PFSK-1 (cell line): ENCODE data around the gene BAIAP3.

ENCODE experiments used
- FOXP2 ChIP-seq: optimal IDR thresholded peaks from 2 replicates; pipeline ENCODE3; 2011; ENCODE audit warnings: borderline replicate concordance, control low read depth, inconsistent platforms; ENCODE audit not compliant: insufficient read depth; ENCODE audit errors: extremely low read length, extremely low read depth
- POLR2AphosphoS5 ChIP-seq: IDR thresholded peaks from 2 replicates; pipeline ENCODE4 v1.6.1; 2012; ENCODE audit warnings: low read depth, mild to moderate bottlenecking, control low read depth, low read length, moderate library complexity
- REST ChIP-seq, 2 experiments: IDR thresholded peaks; 2 replicates each; pipeline versions ENCODE4 v1.6.1 to v1.8.0; 2011 to 2012; ENCODE audit warnings: low read depth in 2 of 2, low read length in 2 of 2, control low read depth in 1 of 2, inconsistent platforms in 1 of 2, mild to moderate bottlenecking in 1 of 2, moderate library complexity in 1 of 2; ENCODE audit not compliant: insufficient read depth in 1 of 2
- SIN3A ChIP-seq: IDR thresholded peaks from 2 replicates; pipeline ENCODE4 v1.6.1; 2012; ENCODE audit warnings: mild to moderate bottlenecking, low read length, moderate library complexity, borderline replicate concordance; ENCODE audit not compliant: insufficient read depth
- TAF1 ChIP-seq: IDR thresholded peaks from 2 replicates; pipeline ENCODE4 v1.6.1; 2012; ENCODE audit warnings: low read length, control low read depth, borderline replicate concordance; ENCODE audit not compliant: insufficient read depth

GRCh38 chr16:1389762-1390161, 56.3 kb downstream of the BAIAP3 start:
- TF ChIP-seq SIN3A (no peak), REST (IDR thresholded peaks at IDR 0.05; ENCODE audit: insufficient read depth in 1 of 2, low read depth in 2 of 2, low read length in 2 of 2) (no peak), POLR2AphosphoS5 (no peak), TAF1 (no peak), FOXP2 (no peak)
